Ovary (tissue), 3 donors: ENCODE measurements around the gene CLCNKB.

Source experiments
- EP300 ChIP-seq: sonication (generic); formaldehyde crosslinking; IDR thresholded peaks from one replicate; pipeline ENCODE4 v1.6.1; 2017; ENCODE audit warnings: antibody characterized with exemption
- TF ChIP-seq, protein P1 (sequence below), 3 donors: fragments of 450-650 bp in 2 of 3; fragments of 200-600 bp in 1 of 3; IDR thresholded peaks; one replicate each; pipeline versions ENCODE4 v1.5.1 to v1.8.0; 2016 to 2022; ENCODE audit warnings: antibody characterized with exemption in 3 of 3, mild to moderate bottlenecking in 1 of 3
- donor health status: DM: no; HTN: no; CAD: no.

DNA sequence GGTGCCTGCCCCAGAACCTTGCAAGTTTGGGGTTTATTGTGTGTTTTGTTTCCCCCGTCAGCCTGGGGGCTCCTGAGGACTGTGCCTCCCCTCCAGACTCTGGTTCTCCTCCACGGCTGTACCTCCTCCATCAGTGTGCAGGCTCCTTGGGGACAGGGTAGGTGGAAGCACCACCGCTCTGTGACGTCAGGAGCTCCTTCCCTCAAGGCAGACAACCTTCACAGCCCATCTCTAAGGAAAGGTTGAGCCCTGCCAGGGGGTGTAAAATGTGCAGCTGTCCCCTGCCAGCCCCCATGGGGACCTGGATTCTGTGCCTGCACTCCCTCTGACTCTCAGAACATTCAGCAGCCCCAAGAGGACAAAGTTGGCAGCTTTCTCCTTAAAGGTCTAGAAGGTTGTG, 25.3 kb upstream of the CLCNKB start:
- TF ChIP-seq, protein P1, sequence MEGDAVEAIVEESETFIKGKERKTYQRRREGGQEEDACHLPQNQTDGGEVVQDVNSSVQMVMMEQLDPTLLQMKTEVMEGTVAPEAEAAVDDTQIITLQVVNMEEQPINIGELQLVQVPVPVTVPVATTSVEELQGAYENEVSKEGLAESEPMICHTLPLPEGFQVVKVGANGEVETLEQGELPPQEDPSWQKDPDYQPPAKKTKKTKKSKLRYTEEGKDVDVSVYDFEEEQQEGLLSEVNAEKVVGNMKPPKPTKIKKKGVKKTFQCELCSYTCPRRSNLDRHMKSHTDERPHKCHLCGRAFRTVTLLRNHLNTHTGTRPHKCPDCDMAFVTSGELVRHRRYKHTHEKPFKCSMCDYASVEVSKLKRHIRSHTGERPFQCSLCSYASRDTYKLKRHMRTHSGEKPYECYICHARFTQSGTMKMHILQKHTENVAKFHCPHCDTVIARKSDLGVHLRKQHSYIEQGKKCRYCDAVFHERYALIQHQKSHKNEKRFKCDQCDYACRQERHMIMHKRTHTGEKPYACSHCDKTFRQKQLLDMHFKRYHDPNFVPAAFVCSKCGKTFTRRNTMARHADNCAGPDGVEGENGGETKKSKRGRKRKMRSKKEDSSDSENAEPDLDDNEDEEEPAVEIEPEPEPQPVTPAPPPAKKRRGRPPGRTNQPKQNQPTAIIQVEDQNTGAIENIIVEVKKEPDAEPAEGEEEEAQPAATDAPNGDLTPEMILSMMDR (IDR thresholded peaks at IDR 0.05): no peak
- no peak for TF ChIP-seq EP300
